HG02623 (cell line): ENCODE measurements around the gene ITGAL.
A peak's percentile ranks its signal among the peaks of the same experiment; 100 is the strongest.
"Not testable (repeated sequence)": the region's sequence is repeated elsewhere in the genome, so short reads cannot be mapped to it uniquely, and the experiment has no call there.

Experiments used
- ATAC-seq: cut with Tn5 transposase; IDR thresholded peaks from one replicate; pipeline ENCODE4 v1.9.1; 2021; ENCODE audit warnings: moderate library complexity; ENCODE audit not compliant: unreplicated experiment

ITGAL gene

DNA sequence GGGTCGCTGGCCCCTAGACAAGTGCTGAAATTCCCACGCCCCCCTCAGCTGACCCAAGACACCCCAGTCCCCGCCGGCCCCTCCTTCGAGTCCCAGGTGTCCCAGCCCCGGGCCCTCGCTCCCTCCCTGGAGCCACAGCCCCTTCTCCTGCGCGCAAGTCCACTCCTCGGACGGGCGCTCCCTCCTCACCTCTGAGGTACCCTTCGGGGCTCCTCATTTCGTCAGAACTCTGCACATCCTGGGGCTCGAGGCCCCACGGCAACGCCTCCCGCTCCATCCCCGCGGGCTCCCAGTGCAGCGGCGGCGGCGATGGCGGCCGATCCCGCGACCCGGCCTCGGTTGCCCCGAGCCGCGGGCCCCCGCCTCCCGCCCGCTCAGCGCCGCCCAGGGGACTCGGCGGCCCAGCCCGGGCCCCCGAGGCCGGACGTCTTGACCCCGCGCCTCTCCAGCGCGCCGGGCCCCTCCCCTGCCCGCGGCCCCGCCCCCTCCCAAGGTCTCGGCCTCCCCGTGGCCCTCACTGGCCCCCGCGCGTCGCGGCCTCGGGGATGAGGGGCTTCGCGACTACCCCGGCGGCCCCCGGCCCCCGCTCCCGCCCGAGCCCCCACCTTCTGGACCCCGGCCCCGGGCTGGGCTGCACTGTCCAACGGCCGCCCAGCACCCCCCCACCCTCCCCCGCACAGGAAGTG, 53.7 kb downstream of the ITGAL start, which contains the start of gene ZNF768:
Gene ZNF768 (minus strand): TSS at position 430 of the 686 bp plus-strand sequence. CDS start 153 bp downstream, at position 277.
- peak; percentile 23 for ATAC-seq

DNA sequence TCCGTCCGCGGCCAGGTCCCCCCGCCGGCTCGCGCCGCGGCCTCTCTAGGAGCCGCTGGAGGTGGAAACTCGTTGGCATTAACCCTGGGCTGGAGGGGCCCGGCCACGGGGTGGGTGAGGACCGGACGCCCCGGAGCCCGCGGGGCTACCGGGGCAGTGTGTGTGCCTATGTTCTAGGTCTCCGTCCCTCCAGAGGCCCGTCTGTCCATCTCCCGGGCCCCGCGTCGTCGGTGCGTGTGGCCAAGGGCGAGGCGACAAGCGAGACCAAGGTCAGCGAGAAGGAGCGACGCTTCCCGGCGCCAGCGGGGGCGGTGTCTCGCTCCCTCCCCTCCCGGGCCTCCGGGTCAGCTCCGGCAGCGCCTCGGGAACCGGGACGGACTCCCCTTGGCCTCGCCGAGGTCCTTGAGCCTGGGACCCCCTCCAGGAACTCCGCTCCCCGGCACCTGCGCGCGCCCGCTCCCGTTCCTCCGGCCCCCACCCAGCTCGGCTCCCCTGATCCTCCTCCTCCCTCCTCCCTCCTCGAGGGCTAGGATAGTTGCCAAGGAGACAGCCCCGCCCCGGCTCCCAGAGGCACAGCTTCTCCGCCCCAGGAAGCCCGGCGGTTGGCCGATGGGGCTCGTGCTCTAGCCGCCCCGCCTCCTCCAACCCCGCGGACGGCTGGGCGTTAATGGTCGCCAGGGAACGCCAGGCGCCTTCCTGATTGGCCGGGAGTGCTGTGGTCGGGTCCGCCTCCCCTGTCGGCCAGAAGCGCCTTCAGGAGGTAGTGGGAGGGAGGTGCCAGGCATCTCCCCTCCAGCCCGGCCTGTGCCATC, 54.5 kb downstream of the ITGAL start:
- peak; percentile 75 for ATAC-seq

DNA sequence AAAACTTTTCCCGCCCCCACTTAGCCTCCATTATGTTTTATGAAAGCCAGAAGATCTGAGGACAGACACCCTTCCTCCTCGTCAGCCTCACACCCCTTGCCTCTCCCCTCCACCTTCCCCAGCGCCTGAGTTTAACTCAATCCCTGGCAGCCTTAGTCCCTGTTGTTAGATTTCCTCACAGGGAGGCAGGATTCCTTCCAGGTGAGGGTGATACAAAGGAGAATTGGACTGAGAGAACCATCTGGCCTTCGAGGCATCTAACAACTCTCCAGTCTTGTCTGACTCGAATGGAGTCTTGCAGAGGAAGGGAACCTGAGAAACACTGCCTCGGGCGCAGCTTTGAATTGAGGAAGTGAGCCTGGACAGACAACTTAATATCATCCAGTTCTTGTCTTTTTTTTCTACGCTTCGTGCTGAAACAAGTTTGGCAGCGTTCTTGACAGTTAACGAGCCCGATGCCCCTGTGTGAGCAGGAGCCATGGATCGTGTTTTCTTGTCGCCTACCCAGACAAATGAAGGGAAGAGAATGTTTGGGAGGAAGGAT, 55.2 kb downstream of the ITGAL start:
- ATAC-seq, result no peak

DNA sequence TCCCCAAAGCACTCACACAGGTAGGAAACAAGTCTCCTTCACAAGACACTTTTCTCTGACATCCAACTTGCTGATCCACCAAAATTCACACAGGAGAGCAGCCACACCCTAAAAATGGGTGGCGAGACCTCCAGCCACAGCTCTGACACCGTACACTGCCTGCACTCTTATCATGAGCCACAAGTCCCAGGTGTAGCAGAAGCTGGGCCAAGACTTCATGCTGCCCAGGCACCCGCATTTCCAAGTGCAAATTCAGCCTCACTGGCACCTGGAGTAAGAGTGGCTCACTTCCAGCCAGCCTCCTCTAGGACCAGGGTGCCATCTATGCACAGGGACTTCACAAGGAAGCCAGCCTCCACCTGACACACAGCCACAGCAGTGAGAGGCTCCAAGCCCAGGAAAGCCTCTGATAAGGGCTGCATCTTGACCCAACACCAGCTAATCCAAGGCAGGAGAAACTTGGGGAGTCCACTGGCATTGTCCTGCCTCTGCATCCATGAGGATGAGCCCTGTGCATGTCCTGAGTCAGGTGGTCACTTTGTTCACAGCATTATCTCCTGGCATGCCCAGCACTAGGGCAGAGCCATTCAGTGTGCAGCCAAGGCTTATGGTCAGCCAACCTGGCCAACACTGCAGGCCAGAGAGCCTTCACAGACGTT, 56.4 kb downstream of the ITGAL start:
- no peak for ATAC-seq

DNA sequence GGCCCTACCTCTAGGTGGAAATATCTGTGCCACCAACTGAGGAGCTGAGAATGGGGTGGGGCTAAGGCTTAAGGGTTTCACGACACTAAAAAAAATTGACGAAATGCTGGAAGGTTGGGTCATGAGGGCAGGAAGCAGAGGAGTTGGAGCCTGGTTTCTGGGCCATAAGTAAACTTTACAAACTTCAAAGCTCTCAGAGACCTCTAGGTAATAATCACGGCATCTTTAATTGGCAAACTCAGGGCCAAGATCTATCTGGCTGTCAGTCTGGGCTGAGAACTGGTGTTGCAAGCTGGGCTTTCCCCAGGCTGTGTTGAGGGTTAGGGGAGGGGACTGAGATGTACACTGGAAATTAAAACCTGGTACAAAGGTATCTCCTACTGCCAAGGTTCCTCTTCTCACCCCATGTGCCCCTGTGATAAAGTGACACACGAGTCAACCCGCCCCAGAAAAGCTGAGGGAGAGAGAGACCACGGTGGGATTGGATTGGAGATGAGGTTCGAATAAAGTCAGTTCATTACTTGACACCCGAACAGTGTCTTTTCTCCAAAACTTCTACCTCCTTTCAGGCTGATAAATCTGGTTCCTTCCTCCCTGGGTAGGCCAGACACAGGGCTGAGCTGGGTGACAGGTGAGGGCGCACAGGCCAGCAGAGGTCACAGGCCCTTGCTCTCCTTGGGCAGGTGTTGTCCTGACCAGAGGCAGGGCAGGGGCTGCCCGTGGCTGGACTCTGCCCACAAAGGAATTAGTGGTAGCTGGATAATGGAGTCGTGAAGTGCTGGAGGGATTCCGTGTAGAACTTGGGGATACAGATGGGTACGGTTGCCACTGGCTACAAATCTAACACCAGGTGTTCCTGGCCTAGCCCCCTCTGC, 57.9 kb downstream of the ITGAL start:
- no peak for ATAC-seq

DNA sequence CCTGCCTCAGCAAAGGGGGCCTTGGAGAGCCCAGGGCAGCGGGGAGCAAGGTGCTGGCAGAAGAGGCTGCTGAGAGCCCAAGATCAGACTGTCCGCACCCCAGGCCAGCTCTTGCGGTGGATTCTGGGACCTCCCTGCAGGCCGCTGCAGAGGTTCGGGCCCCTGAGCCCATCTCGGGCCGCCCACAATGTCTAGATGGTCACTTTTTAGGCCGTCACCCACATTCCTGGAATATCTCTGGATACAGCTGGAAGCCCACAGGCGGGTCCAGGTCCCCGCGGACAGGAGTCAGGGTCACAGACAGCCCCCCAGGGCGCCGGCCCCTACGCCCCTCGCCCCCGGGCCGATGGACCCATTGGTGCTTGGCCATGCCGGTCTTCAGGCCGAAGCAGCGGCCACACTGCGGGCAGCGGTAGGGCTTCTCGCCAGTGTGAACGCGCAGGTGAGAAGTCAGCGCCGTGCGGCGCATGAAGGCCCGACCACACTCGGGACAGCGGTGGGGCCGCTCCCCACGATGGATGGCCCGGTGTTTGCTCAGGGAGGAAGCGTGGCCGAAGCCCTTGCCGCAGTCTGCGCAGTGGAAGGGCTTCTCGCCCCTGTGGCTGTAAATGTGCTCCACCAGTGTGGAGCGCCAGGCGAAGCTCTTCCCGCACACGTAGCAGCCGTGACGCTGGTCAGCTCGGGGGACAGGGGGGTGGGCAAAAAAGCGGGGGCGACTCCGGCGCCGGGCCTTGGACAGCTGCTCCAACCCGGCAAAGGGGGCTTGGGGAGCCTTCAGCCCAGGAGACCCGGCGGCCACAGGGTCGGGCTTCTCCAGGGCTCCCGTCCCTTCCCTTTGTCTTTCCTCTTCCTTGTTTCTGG, 60.0 kb downstream of the ITGAL start:
- no peak for ATAC-seq

DNA sequence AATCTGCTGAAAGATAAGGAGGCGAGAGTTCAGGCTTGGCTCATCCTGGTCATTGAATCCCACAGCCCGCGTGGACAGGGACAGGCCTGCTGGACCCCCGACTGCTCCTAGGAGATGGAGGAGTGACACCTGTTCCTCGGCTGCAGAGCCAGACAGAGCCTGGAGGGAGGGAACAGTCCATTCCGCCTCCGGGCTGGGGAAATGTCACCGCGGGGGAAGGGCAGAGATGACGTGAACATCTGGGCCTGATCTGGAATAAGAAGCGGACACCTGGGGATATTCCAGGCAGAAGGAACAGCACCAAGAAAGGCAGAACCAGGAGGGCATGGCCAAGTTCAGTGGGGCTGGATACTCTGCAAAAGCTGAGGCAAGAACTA, 60.6 kb downstream of the ITGAL start:
- no peak for ATAC-seq

DNA sequence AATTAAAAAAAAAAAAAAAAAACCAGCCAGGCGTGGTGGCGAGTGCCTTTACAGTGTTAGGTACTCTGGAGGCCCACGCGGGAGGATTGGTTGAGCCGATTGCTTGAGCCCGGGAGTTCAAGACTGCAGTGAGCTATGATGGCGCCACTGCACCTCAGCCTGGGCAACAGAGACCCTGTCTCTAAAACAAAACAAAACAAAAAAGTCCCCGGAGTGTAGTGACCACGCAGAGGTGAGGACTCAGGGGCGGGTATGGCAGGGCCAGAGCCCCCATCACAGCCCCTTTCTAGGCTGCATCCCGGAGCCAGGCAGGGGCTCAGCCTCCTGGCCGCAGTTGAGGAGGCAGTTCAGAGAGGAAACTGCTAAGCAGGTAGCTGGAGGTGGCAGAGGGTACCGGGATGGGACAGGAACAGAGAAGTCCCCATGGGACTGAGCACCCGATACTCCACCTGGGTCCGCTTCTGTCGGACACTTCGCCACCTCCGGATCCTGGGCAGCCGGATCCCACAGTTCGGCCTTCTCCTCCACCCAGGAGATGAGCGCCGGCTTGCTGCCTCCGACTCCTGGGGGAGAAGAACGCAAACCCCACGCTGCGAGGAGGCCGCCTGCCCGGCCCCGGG, 61.3 kb downstream of the ITGAL start:
- ATAC-seq, result peak; percentile 15

DNA sequence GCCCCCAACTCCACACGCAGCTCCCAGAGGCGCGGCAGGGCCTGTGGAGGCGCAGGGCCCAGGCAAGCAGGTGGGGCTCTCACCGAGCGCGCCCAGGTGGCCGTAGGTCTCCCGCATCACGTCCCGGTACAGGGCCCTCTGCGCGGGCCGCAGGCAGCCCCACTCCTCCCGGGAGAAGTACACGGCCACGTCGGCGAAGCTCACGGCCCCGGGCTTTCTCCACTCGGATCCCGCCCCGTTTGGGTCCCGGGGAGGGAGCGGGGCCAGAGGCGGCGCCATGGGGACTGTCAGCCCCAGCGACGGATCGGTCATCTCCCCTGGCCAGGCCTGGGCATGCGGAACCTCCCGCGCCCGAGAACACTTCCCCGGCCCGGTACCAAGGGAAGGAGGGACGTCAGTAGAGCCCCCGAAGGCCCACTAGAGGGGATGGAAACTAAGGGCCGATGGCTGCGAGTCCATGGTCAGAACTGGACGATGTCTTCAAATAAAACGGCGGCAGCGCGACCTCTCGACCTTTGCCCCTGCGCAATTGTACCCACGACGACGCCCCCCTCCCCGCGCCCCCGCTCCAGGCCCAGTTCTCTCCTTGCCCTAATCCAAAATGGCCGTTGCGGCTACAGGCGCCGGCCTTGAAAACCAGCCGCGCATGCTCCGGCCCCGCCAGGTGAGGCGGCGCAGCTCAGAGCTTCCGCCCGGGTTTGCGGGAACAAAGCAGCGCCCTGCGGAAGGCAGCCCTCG, 62.0 kb downstream of the ITGAL start, which contains the start of gene ZNF747:
Gene ZNF747 (minus strand): TSS at position 491 of the 738 bp plus-strand sequence. CDS start 179 bp downstream, at position 312.
- peak; percentile 59 for ATAC-seq

DNA sequence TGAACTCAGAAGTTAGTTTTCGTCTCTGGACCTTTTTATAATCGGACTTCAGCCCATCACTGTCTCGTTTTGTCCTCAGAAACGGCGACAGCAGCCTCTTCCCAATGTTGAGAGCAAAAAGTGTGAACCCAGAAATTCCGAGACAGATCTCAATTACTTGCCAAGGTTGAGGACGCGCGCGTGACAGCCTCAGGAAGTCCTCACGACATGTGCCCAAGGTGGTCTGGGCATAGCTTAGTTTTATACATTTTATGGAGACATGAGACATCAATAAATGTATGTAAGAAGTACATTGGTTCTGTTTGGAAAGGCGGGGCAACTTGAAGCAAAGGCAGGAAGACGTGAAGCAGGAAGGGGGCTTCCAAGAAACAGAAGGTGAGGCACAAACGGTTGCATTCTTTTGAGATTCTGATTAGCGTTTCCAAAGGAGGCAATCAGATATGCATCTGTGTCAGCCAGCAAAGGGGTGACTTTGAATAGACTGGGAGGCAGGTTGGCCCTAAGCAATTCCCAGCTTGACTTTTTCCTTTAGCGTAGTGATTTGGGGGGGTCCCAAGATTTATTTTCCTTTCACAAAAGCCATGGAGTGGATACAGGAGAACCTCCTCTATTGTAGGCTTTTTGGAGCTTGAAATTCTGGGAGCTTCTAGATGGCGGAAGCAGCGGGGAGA, 62.7 kb downstream of the ITGAL start:
- ATAC-seq, result peak; percentile 15

DNA sequence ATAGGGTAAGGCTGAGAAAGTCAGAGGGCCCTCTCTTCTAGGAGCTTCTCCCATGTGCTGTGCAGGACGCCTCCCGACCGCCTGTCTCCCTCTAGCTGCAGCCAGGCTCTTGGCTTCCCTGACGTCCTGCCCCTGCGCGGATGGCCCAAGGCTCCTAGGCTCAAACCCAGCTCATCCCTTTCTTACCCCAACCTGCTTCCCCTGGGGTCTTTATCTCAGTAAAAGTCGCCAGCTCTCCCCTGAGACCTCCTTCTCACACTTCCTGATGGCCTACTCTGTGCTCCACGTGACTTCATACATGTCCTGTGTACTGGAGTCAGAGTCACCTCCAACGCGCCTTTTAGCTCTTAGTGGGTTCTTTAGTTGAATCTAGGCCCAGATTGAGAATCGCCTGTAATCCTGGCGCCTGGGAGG, 63.2 kb downstream of the ITGAL start:
- ATAC-seq, result peak; percentile 38

DNA sequence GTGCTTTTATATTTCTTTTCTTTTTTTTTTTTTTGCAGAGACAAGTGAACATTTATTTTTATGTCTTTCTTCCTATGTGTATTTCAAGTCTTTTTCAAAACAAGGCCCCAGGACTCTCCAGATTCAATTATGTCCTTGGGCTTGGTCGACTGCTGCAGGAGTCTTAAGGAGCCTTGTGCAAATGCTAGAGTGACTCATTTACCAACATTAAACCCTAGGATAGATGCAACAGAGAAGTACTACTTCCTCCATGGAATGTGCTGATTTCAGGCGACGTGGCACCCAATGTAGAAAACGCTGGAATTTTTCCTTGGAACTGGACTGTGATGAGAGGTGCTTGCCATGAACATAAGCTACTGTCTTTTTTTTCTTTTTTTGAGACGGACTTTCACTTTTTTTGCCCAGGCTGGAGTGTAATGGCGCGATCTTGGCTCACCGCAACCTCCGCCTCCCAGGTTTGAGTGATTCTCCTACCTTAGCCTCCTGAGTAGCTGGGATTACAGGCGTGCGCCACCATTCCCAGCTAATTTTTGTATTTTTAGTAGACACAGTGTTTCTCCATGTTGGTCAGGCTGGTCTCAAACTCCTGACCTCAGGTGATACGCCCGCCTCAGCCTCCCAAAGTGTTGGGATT, 64.0 kb downstream of the ITGAL start:
- ATAC-seq, result not testable (repeated sequence)

DNA sequence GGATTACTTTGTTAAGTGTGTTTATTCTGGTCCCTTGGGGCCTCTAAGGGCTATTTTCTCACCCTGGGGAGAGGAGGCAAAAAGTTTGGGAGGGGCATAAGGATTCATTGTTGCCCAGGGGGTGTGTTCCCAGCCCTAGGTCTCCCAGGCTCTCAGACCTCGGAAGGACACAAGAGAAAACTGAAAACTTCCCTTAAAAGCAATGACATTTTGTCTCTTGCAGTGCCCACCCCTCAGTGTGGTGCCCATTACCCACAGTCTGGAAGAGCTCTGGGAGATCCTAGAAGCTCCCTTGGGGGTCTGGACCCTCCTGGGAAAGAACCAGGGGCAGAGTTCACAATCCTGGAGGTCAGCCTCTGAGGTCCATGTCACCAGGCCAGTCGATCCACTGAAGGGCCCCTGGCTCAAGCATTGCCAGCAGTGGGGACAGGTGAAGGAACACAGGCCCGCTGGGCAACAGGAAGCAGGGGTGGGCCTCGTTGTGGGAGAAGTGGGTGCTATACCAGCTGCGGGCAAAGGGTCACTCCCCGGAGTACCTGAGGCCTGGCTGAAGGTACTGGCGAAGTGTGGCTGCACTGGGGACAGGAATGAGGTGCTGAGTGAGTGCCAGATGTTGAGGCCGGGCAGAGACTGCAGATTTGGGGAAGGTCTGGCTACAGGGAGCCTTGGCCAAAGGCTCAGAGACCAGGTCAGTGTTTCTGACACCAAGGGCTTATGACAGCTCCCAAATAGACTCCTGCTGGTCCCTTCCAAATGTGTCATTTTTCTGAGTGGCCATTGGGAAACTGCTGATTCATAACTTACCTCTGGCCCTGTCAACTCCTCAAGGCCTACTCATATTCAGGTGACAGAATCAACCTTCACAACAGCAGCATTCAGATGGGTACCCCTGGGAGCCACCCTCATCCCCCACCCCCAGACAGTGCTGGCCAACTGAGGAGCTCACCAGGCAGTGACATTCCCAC, 66.7 kb downstream of the ITGAL start:
- ATAC-seq, result no peak

DNA sequence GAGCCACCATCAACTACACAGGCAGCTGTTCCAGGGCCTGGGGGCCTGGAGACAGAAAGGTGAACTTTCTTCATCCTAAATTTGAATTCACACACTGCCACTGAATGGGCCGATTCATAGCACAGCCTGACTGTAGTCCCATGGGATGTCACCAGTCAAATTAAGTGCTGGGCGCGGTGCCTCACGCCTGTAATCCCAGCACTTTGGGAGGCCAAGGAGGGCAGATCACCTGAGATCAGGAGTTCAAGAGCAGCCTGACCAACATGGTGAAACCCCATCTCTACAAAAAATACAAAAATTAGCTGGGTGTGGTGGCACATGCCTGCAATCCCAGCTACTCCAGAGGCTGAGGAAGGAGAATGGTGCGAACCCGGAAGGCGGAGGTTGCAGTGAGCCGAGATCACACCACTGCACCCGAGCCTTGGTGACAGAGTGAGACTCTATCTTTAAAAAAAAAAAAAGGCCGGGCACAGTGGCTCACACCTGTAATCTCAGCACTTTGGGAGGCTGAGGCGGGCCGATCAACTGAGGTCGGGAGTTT, 67.5 kb downstream of the ITGAL start:
- ATAC-seq, result not testable (repeated sequence)

DNA sequence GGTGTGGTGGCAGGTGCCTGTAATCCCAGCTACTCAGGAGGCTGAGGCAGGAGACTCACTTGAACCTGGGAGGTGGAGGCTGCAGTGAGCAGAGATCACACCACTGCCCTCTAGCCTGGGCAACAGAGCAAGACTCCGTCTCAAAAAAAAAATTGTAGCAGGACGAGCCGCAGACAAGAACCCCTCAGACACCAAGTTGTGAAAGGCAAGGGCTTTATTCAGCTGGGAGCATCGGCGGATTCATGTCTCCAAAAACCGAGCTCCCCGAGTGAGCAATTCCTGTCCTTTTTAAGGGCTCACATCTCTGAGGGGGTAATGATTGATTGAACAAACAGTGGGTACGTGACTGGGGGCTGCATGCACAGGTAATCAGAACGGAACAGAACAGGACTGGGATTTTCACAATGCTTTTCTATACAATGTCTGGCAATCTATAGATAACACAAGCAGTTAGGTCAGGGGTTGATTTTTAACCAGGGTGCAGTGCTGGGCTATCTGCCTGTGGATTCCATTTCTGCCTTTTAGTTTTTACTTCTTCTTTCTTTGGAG, 68.4 kb downstream of the ITGAL start:
- ATAC-seq, result not testable (repeated sequence)
